Measurements from ENCODE around the gene MARCHF10. TPM values are rescaled to one million over a fixed set of nuclear protein-coding genes. Genes with fewer than 3 reads are reported as not detected.
"Not testable (repeated sequence)": the region's sequence is repeated elsewhere in the genome, so short reads cannot be mapped to it uniquely, and the experiment has no call there.

Gene MARCHF10
- total RNA-seq, 1 experiment from 2014 or later: 8.0 TPM

- Histone ChIP-seq H3K4me3 (no peak overlapping the region), H3K4me1 (replicated peaks; ENCODE audit: insufficient read depth) (peaks cover 17% of the 10 kb centered on the region), H4K20me1 (ENCODE audit: insufficient read depth) (no peaks in the 10 kb centered on the region), H3K36me3 (ENCODE audit: low read depth) (no peaks in the 10 kb centered on the region), H3K27ac (no peak overlapping the region), H2AFZ (no peak overlapping the region), H3K27me3 (ENCODE audit: insufficient read depth, low read depth) (no peaks in the 10 kb centered on the region), H3F3A (ENCODE audit: insufficient read depth, low read depth) (no peaks in the 10 kb centered on the region), H3K79me2 (ENCODE audit: low read depth) (no peaks in the 10 kb centered on the region), H3K4me2 (no peak overlapping the region), H3K9me2 (ENCODE audit: insufficient read depth) (no peaks in the 10 kb centered on the region), H3K9me3 (ENCODE audit: insufficient read depth, low read depth) (no peaks in the 10 kb centered on the region)
- ChIA-PET CTCF (no interaction called here), POLR2A (ENCODE audit: unreplicated experiment) (interaction anchor here (0.6 kb wide), 1 partner anchor 90 kb away, joined by 5 read pairs; no protein-coding TSS in a partner anchor)
- no peak for TF ChIP-seq EZH2 (IDR thresholded peaks at IDR 0.05; ENCODE audit: low read depth)
- TF ChIP-seq, protein P1, sequence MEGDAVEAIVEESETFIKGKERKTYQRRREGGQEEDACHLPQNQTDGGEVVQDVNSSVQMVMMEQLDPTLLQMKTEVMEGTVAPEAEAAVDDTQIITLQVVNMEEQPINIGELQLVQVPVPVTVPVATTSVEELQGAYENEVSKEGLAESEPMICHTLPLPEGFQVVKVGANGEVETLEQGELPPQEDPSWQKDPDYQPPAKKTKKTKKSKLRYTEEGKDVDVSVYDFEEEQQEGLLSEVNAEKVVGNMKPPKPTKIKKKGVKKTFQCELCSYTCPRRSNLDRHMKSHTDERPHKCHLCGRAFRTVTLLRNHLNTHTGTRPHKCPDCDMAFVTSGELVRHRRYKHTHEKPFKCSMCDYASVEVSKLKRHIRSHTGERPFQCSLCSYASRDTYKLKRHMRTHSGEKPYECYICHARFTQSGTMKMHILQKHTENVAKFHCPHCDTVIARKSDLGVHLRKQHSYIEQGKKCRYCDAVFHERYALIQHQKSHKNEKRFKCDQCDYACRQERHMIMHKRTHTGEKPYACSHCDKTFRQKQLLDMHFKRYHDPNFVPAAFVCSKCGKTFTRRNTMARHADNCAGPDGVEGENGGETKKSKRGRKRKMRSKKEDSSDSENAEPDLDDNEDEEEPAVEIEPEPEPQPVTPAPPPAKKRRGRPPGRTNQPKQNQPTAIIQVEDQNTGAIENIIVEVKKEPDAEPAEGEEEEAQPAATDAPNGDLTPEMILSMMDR (conservative IDR thresholded peaks at IDR 0.05): no peak
- DNase-seq: no peak
- BruUV-seq (replicated peaks): no TSS peak
- intact Hi-C loops (cut with micrococcal nuclease; ENCODE audit: unreplicated experiment): no loop called here
Measured at GRCh38 chr17:62696726-62697490, 111.2 kb downstream of the MARCHF10 start.

GRCh38 chr17:62696256-62696655 lies 111.9 kb downstream of the MARCHF10 start:
- ChIA-PET POLR2A (ENCODE audit: unreplicated experiment) (no interaction called here), CTCF (no interaction called here)
- no peak for DNase-seq
- Histone ChIP-seq H3K4me2 (no peak overlapping the region), H2AFZ (no peak overlapping the region), H3K9me2 (ENCODE audit: insufficient read depth) (no peaks in the 10 kb centered on the region), H3K36me3 (ENCODE audit: low read depth) (no peaks in the 10 kb centered on the region), H3K27me3 (ENCODE audit: insufficient read depth, low read depth) (no peaks in the 10 kb centered on the region), H3K4me3 (no peak overlapping the region), H3K9me3 (ENCODE audit: insufficient read depth, low read depth) (no peaks in the 10 kb centered on the region), H3F3A (ENCODE audit: insufficient read depth, low read depth) (no peaks in the 10 kb centered on the region), H3K27ac (no peak overlapping the region), H3K79me2 (ENCODE audit: low read depth) (no peaks in the 10 kb centered on the region), H3K4me1 (replicated peaks; ENCODE audit: insufficient read depth) (peaks cover 14% of the 10 kb centered on the region), H4K20me1 (ENCODE audit: insufficient read depth) (no peaks in the 10 kb centered on the region)
- intact Hi-C loops (cut with micrococcal nuclease; ENCODE audit: unreplicated experiment): no loop called here
- TF ChIP-seq EZH2 (IDR thresholded peaks at IDR 0.05; ENCODE audit: low read depth): no peak
- TF ChIP-seq, protein P1 (conservative IDR thresholded peaks at IDR 0.05): no peak
- no TSS peak for BruUV-seq (replicated peaks)

DNA sequence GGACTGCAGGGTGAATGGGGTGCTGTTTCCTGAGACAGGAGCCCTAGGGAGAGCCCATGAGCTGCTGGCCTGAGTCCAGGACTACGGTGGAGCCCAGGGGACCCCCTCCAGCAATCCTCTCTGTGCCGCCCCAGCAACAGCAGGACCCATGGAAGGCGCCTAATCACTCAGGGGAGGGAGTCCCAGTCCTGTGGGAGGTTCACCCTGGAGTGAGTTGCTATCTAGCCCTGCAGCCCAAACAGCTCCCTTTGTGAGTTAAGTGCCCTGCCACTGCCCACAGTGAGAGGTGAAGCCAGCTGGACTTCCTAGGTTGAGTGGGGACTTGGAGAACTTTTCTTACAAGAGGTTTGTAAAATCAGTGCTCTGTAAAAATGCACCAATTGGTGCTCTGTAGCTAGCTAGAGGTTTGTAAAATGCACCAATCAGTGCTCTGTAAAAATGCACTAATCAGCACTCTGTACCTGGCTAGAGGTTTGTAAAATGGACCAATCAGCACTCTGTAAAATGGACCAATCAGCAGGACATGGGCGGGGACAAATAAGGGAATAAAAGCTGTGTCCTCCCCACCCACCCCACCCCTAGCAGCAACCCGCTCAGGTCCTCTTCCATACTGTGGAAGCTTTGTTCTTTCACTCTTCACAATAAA lies 112.9 kb downstream of the MARCHF10 start:
- H3K36me3 ChIP-seq (ENCODE audit: low read depth); POLR2A ChIA-PET (ENCODE audit: unreplicated experiment); CTCF ChIA-PET: not testable (repeated sequence)

More for the DNA sequence above, 112.9 kb downstream of the MARCHF10 start:
- intact Hi-C loops (cut with micrococcal nuclease; ENCODE audit: unreplicated experiment); H3K27ac ChIP-seq; DNase-seq; H3F3A ChIP-seq (ENCODE audit: insufficient read depth, low read depth); H3K4me2 ChIP-seq; H3K4me3 ChIP-seq; H3K27me3 ChIP-seq (ENCODE audit: insufficient read depth, low read depth); H2AFZ ChIP-seq; H3K9me3 ChIP-seq (ENCODE audit: insufficient read depth, low read depth); H3K9me2 ChIP-seq (ENCODE audit: insufficient read depth); BruUV-seq (replicated peaks); H4K20me1 ChIP-seq (ENCODE audit: insufficient read depth); H3K79me2 ChIP-seq (ENCODE audit: low read depth): not testable (repeated sequence)
- H3K4me1 ChIP-seq (replicated peaks; ENCODE audit: insufficient read depth): peaks cover 14% of the 10 kb centered on the region
